Measurements from ENCODE around the gene DYNC1LI2. TPM values are rescaled to one million over a fixed set of nuclear protein-coding genes. Genes with fewer than 3 reads are reported as not detected.

Gene DYNC1LI2
- total RNA-seq, 1 experiment from 2014 or later: 92.7 TPM

DNA sequence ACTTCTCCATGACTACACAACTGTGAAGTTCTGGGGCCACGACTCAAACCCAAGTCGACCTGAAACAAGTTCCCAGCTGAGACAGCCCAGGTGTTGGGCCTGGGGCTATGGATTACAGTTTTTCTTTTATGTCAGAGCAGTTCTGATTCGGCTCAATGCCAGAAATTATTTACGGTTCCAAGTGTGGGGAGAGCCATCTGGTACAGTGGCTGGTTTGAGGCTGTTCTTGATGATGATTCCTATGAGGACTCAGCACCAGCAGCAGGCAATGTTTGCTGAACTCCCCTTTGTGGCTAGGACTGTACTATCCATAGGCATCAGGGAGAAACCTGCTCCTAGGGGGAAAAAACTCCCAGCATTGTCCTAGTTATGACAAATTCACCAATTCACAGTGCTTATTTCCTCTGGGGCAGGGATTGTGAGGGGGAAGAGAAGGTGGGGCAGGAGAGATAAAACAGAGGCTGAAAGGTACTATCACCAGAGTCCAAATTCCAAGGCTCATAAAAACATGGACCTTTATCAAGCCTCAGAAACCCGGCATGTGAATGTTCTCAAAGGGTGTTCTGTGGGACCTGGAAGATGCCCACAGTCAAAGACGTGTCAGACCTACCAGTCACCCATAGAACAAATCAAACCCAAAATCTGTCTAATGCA lies 36.6 kb downstream of the DYNC1LI2 start:
- no peak for DNase-seq
- POLR2A ChIA-PET (ENCODE audit: unreplicated experiment): interaction anchor here (0.7 kb wide), 1 partner anchor 27 kb away, joined by 9 read pairs; no protein-coding TSS in a partner anchor

GRCh38 chr16:66714062-66714461 lies 37.3 kb downstream of the DYNC1LI2 start:
- no peaks in the 10 kb centered on the region for H3K9me3 ChIP-seq (ENCODE audit: insufficient read depth, low read depth)
- CTCF ChIA-PET: no interaction called here
- no TSS peak for BruUV-seq (replicated peaks)
- H3K4me1 ChIP-seq (replicated peaks; ENCODE audit: insufficient read depth): no peaks in the 10 kb centered on the region
- H3K4me3 ChIP-seq: no peak overlapping the region
- no peaks in the 10 kb centered on the region for H3K79me2 ChIP-seq (ENCODE audit: low read depth)
- DNase-seq: no peak
- no peak overlapping the region for H3K4me2 ChIP-seq
- POLR2A ChIA-PET (ENCODE audit: unreplicated experiment): interaction anchor here (0.7 kb wide), 1 partner anchor 28 kb away, joined by 9 read pairs; no protein-coding TSS in a partner anchor
- intact Hi-C loops (cut with micrococcal nuclease; ENCODE audit: unreplicated experiment): no loop called here
- H3K9me2 ChIP-seq (ENCODE audit: insufficient read depth): no peaks in the 10 kb centered on the region
- H4K20me1 ChIP-seq (ENCODE audit: insufficient read depth): no peaks in the 10 kb centered on the region
- no peaks in the 10 kb centered on the region for H3K36me3 ChIP-seq (ENCODE audit: low read depth)
- TF ChIP-seq EZH2 (IDR thresholded peaks at IDR 0.05; ENCODE audit: low read depth) (no peak), CTCF (conservative IDR thresholded peaks at IDR 0.05) (no peak)
- no peak overlapping the region for H3K27ac ChIP-seq
- H3K27me3 ChIP-seq (ENCODE audit: insufficient read depth, low read depth): no peaks in the 10 kb centered on the region
- no peaks in the 10 kb centered on the region; the same call in 1 of the 2 replicates for H3F3A ChIP-seq (ENCODE audit: insufficient read depth, low read depth)
- H2AFZ ChIP-seq: no peak overlapping the region

More for the DNA sequence above, 36.6 kb downstream of the DYNC1LI2 start:
- H3K4me1 ChIP-seq (replicated peaks; ENCODE audit: insufficient read depth): no peaks in the 10 kb centered on the region
- no peaks in the 10 kb centered on the region for H3K36me3 ChIP-seq (ENCODE audit: low read depth)
- H2AFZ ChIP-seq: no peak overlapping the region
- H3K79me2 ChIP-seq (ENCODE audit: low read depth): no peaks in the 10 kb centered on the region
- H3K4me3 ChIP-seq: no peak overlapping the region
- no peaks in the 10 kb centered on the region for H3K9me2 ChIP-seq (ENCODE audit: insufficient read depth)
- H3F3A ChIP-seq (ENCODE audit: insufficient read depth, low read depth): no peaks in the 10 kb centered on the region; the same call in 1 of the 2 replicates
- CTCF ChIA-PET: no interaction called here
- H3K9me3 ChIP-seq (ENCODE audit: insufficient read depth, low read depth): no peaks in the 10 kb centered on the region
- H3K27me3 ChIP-seq (ENCODE audit: insufficient read depth, low read depth): no peaks in the 10 kb centered on the region
- TF ChIP-seq CTCF (conservative IDR thresholded peaks at IDR 0.05) (no peak), EZH2 (IDR thresholded peaks at IDR 0.05; ENCODE audit: low read depth) (no peak)
- no peak overlapping the region for H3K27ac ChIP-seq
- H4K20me1 ChIP-seq (ENCODE audit: insufficient read depth): no peaks in the 10 kb centered on the region
- no peak overlapping the region for H3K4me2 ChIP-seq
- intact Hi-C loops (cut with micrococcal nuclease; ENCODE audit: unreplicated experiment): no loop called here
- no TSS peak for BruUV-seq (replicated peaks)

DNA sequence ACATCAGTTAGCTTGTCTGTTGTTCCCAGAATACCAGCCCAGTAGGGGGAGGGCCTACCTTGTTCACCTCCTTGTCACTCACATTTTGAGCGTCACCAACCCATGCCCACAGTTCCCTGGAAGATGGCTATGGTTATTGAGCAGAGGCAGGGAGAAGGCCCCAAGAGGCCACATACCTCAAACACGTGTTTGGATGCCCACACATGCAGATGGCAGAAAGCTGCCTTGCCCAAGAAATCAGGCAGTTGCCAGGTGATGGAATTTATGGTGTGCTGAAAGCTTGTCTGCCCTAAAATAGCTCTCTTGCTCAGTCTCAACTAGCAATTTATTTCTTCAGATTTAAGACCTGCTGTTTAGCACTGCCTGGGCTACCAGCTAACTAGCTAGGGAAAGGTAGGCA lies 38.3 kb downstream of the DYNC1LI2 start:
- Histone ChIP-seq H3K79me2 (ENCODE audit: low read depth) (no peaks in the 10 kb centered on the region), H3K4me1 (replicated peaks; ENCODE audit: insufficient read depth) (no peaks in the 10 kb centered on the region), H3F3A (ENCODE audit: insufficient read depth, low read depth) (peaks cover 5% of the 10 kb centered on the region; the same call in 1 of the 2 replicates), H3K4me2 (no peak overlapping the region), H2AFZ (no peak overlapping the region), H3K4me3 (no peak overlapping the region), H3K9me3 (ENCODE audit: insufficient read depth, low read depth) (no peaks in the 10 kb centered on the region), H3K36me3 (ENCODE audit: low read depth) (no peaks in the 10 kb centered on the region), H4K20me1 (ENCODE audit: insufficient read depth) (no peaks in the 10 kb centered on the region), H3K27me3 (ENCODE audit: insufficient read depth, low read depth) (no peaks in the 10 kb centered on the region), H3K9me2 (ENCODE audit: insufficient read depth) (no peaks in the 10 kb centered on the region), H3K27ac (no peak overlapping the region)
- POLR2A ChIA-PET (ENCODE audit: unreplicated experiment): no interaction called here
- intact Hi-C loops (cut with micrococcal nuclease; ENCODE audit: unreplicated experiment): no loop called here
- TF ChIP-seq EZH2 (IDR thresholded peaks at IDR 0.05; ENCODE audit: low read depth) (no peak), CTCF (conservative IDR thresholded peaks at IDR 0.05) (no peak)
- DNase-seq: no peak
- CTCF ChIA-PET: interaction anchor here (0.7 kb wide), 1 partner anchor 305 kb away, joined by 4 read pairs; no protein-coding TSS in a partner anchor
- no TSS peak for BruUV-seq (replicated peaks)

All from PC-9 (cell line).